HepG2 (cell line): ENCODE data around the gene JAK2. TPM values are rescaled to one million over a fixed set of nuclear protein-coding genes. Genes with fewer than 3 reads are reported as not detected.

Experiments
- ATAC-seq: fragments of 200-7000 bp; cut with Tn5 transposase; 3 replicates; pipeline ENCODE4 v1.9.1; 2020; ENCODE audit warnings: mild to moderate bottlenecking, moderate library complexity
- BruUV-seq: library from RNA; stranded (reverse); fragments of 400-500 nt; replicated peaks from 2 replicates; lab custom pipeline; 2021; lab: Mats Ljungman, UMichigan
- CTCF ChIA-PET: fragments of 300-600 bp; formaldehyde crosslinking; extraction: SDS; loops from one replicate; lab custom pipeline; 2021; ENCODE audit warnings: low total read pairs, inconsistent platforms, low intra/inter-chr PET ratio; lab: Yijun Ruan, JAX
- POLR2A ChIA-PET: fragments of 350-600 bp; sonication (Branson Sonifier 250); formaldehyde crosslinking; loops from one replicate; lab custom pipeline; 2020; ENCODE audit warnings: antibody characterized with exemption, inconsistent platforms; lab: Yijun Ruan, JAX
- DNase-seq: peaks from one replicate; pipeline ENCODE4 v3.0.0-alpha.2; 2015; ENCODE audit warnings: low spot score
- FAIRE-seq: peaks from 3 replicates; lab custom pipeline; 2011; peaks lifted over from hg19 to GRCh38; lab: Jason Lieb, UNC
- H2AFZ ChIP-seq: one replicate; pipeline ENCODE4 v1.6.1; 2011; ENCODE audit warnings: low read length, inconsistent platforms
- H3K27ac ChIP-seq: fragments of 300-600 bp; 3 replicates; pipeline ENCODE4 v1.8.0; 2011; ENCODE audit warnings: mixed run types, mild to moderate bottlenecking, mixed read lengths, low read length, inconsistent platforms; ENCODE audit not compliant: insufficient read depth; ENCODE audit errors: extremely low read length
- H3K27me3 ChIP-seq, 2 experiments: fragments of 200-600 bp in 1 of 2; 2 replicates in 1 of 2; 3 replicates in 1 of 2; pipeline versions ENCODE4 v1.6.0 to v1.8.0; 2011; ENCODE audit warnings: low read length in 2 of 2, mild to moderate bottlenecking in 2 of 2, moderate library complexity in 2 of 2, inconsistent platforms in 1 of 2; ENCODE audit not compliant: insufficient read depth in 2 of 2, control insufficient read depth in 1 of 2
- H3K36me3 ChIP-seq, 2 experiments: fragments of 200-600 bp in 1 of 2; replicated peaks in 1 of 2; 2 replicates in 1 of 2; 3 replicates in 1 of 2; pipeline versions ENCODE4 v1.5.1 to v1.8.0; 2011; ENCODE audit warnings: low read length in 2 of 2, inconsistent platforms in 1 of 2; ENCODE audit not compliant: insufficient read depth in 2 of 2, control insufficient read depth in 1 of 2
- H3K4me1 ChIP-seq: 2 replicates; pipeline ENCODE4 v1.5.1; 2012; ENCODE audit warnings: low read length, inconsistent platforms; ENCODE audit not compliant: insufficient read depth
- H3K4me2 ChIP-seq: 2 replicates; pipeline ENCODE4 v1.6.0; 2011; ENCODE audit warnings: low read depth, low read length, inconsistent platforms
- H3K4me3 ChIP-seq, 3 experiments: fragments of 200-600 bp in 1 of 3; sonication (generic), shearing (Covaris generic) in 1 of 3; replicated peaks in 1 of 3; 2 replicates each; pipeline ENCODE4 v1.5.1; 2011 to 2016; ENCODE audit warnings: low read length in 3 of 3, inconsistent platforms in 2 of 3, low read depth in 2 of 3, mild to moderate bottlenecking in 2 of 3, control low read depth in 1 of 3, mixed read lengths in 1 of 3; ENCODE audit not compliant: insufficient read depth in 1 of 3
- H3K79me2 ChIP-seq: one replicate; pipeline ENCODE4 v1.6.1; 2011; ENCODE audit warnings: low read length, inconsistent platforms; ENCODE audit not compliant: insufficient read depth
- H3K9ac ChIP-seq: 2 replicates; pipeline ENCODE4 v1.6.0; 2011; ENCODE audit warnings: mild to moderate bottlenecking, low read depth, low read length, inconsistent platforms; ENCODE audit not compliant: insufficient read depth
- H3K9me3 ChIP-seq: 2 replicates; pipeline ENCODE4 v1.5.1; 2012; ENCODE audit warnings: mild to moderate bottlenecking, low read length
- H4K20me1 ChIP-seq: 2 replicates; pipeline ENCODE4 v1.6.0; 2011; ENCODE audit warnings: inconsistent platforms, mild to moderate bottlenecking, low read length, moderate library complexity; ENCODE audit not compliant: insufficient read depth
- CEBPB ChIP-seq: IDR thresholded peaks from 2 replicates; pipeline ENCODE4 v1.6.1; 2011; ENCODE audit warnings: low read depth, low read length, improper control_type of control experiment, borderline replicate concordance
- KAT2B ChIP-seq: fragments of 150-350 bp; IDR thresholded peaks from 2 replicates; pipeline ENCODE4 v1.6.1; 2014; ENCODE audit warnings: low read depth, low read length, borderline replicate concordance
- NR2F1 ChIP-seq, 2 experiments: fragments of 450-650 bp in 1 of 2; formaldehyde crosslinking in 1 of 2; IDR thresholded peaks; 2 replicates each; pipeline versions ENCODE4 v1.5.0 to v1.6.1; 2016 to 2020; ENCODE audit warnings: mild to moderate bottlenecking in 1 of 2, missing compliant biosample characterization in 1 of 2, missing genetic modification reagents in 1 of 2, moderate library complexity in 1 of 2
- ZNF549 ChIP-seq: sonication (generic); formaldehyde crosslinking; IDR thresholded peaks from 2 replicates; pipeline ENCODE4 v1.5.0; 2020; ENCODE audit warnings: missing genetic modification reagents
- WGBS: methylation state at CpG from one replicate; pipeline ENCODE4 v1.1.6; 2017; ENCODE audit warnings: low lambda C conversion rate; 5-methylcytosine and 5-hydroxymethylcytosine counted together
- in situ Hi-C: cut with HindIII; loops from 2 replicates; pipeline ENCODE4 v1.10.0; 2017; ENCODE audit warnings: low pct_unique_long_range_greater_than_20kb; ENCODE audit not compliant: extremely low pct_ligation_motif_present
- intact Hi-C: fragments of 100-400 bp; cut with micrococcal nuclease; formaldehyde crosslinking; loops from one replicate; pipeline ENCODE4 v1.10.0; 2022; ENCODE audit not compliant: unreplicated experiment
- polyA plus RNA-seq, 8 experiments: library from polyadenylated mRNA; depleted of rRNA in 3 of 8; stranded (reverse) in 7 of 8; unstranded in 1 of 8; fragments of >200 nt; fragmentation: Illumina TruSeq in 4 of 8; extraction: Trizol in 4 of 8; gene quantifications; 2 replicates each; pipeline versions ENCODE4 v1.2.1 to v1.2.3, GENCODE V29; 2011 to 2016; ENCODE audit warnings: low read depth in 4 of 8, missing spikeins in 1 of 8, mixed read lengths in 1 of 8; ENCODE audit not compliant: insufficient read depth in 1 of 8
- total RNA-seq, 5 experiments: library from RNA; depleted of rRNA; stranded (reverse); fragments of >200 nt; fragmentation: Illumina TruSeq; extraction: Trizol; gene quantifications; 2 replicates each; pipeline ENCODE4 v1.2.3, GENCODE V29; 2016; ENCODE audit warnings: low read depth in 1 of 5

Gene JAK2
- total and polyA plus RNA-seq, 2 of the 13 experiments (the other 11 are each of a cell fraction or from before 2014, with no cell fraction given), result 1.1 to 4.1 TPM

DNA sequence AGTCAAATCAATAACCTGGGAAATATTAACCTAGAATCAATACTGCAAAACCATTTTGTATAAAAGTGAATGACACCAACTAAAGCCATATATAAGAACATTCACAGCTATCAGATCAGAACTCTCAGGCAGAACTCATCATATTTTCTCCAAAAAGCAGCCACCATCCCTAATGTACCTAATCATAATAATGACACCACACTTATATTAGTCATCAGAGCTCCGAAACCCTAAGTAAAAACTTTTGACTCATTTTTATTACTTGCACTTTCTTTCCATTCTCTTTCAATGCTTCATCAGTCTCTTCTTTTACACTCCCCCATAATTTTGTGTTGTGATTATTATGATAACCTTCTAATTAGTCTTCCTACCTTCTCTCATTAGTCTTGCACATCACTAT is 155.1 kb downstream of the JAK2 start:
- Histone ChIP-seq H3K27ac (no peak overlapping the region), H2AFZ (no peak overlapping the region), H3K79me2 (no peaks in the 10 kb centered on the region), H3K9ac (no peak overlapping the region), H3K4me3 (no peak overlapping the region), H3K4me2 (no peak overlapping the region), H3K9me3 (no peaks in the 10 kb centered on the region), H3K27me3 (no peaks in the 10 kb centered on the region), H4K20me1 (no peaks in the 10 kb centered on the region), H3K36me3 (no peaks in the 10 kb centered on the region), H3K4me1 (no peaks in the 10 kb centered on the region)
- ChIA-PET CTCF (no interaction called here), POLR2A (no interaction called here)
- no peak for FAIRE-seq
- WGBS, result 91% methylated on average over 1 of the region's 1 CpG
- intact Hi-C loops (no loop called here), in situ Hi-C loops (no loop called here)
- BruUV-seq, result no TSS peak
- TF ChIP-seq NR2F1 (CRISPR knock-in tag; IDR thresholded peaks at IDR 0.05) (no peak), KAT2B (peak; percentile 72)
- DNase-seq, result no peak
- ATAC-seq, result no peak

DNA sequence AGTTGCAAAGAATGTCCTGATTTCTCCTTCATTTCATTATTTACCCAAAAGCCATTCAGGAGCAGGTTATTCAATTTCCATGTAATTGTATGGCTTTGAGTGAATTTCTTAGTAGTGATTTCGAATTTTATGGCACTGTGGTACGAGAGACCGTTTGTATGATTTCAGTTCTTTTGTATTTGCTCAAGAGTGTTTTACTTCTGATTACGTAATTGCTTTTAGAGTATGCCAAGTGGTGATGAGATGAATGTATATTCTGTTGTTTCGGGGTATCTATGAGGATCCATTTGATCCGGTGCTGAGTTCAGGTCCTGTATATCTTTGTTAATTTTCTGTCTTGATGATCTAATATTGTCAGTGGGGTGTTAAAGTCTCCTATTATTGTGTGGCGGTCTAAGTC is 159.1 kb downstream of the JAK2 start:
- WGBS, result 64% methylated on average over 7 of the region's 7 CpGs
- Histone ChIP-seq H3K79me2 (no peaks in the 10 kb centered on the region), H3K9me3 (no peaks in the 10 kb centered on the region), H3K4me3 (no peak overlapping the region), H4K20me1 (no peaks in the 10 kb centered on the region), H2AFZ (no peak overlapping the region), H3K36me3 (no peaks in the 10 kb centered on the region), H3K9ac (no peak overlapping the region), H3K27ac (no peak overlapping the region), H3K27me3 (no peaks in the 10 kb centered on the region), H3K4me2 (no peak overlapping the region), H3K4me1 (no peaks in the 10 kb centered on the region)
- intact Hi-C loops (no loop called here), in situ Hi-C loops (no loop called here)
- no peak for FAIRE-seq
- ChIA-PET CTCF (no interaction called here), POLR2A (no interaction called here)
- no TSS peak for BruUV-seq
- no peak for ATAC-seq
- TF ChIP-seq CEBPB (peak; percentile 67; the same call in 1 of the 2 replicates), ZNF549 (CRISPR knock-in tag) (no peak)
- DNase-seq, result no peak
